Liver (tissue), 3 donors: ENCODE results near the gene PEX6.

ENCODE experiments used
- RAD21 ChIP-seq, 2 donors: IDR thresholded peaks; 2 replicates each; pipeline ENCODE4 v1.6.1; 2016; ENCODE audit warnings: antibody characterized with exemption in 2 of 2, mild to moderate bottlenecking in 2 of 2
- SP1 ChIP-seq: IDR thresholded peaks from 2 replicates; pipeline ENCODE4 v1.6.1; 2018; ENCODE audit warnings: antibody characterized with exemption, mild to moderate bottlenecking
- TF ChIP-seq, protein P1 (sequence below): IDR thresholded peaks from 2 replicates; pipeline ENCODE4 v1.6.1; 2016; ENCODE audit warnings: antibody characterized with exemption, mild to moderate bottlenecking
- TF ChIP-seq, protein P2 (sequence below): fragments of 150-350 bp; IDR thresholded peaks from 2 replicates; pipeline ENCODE4 v1.5.1; 2017; ENCODE audit warnings: improper control_type of control experiment, low read depth, low read length; ENCODE audit not compliant: missing input control
- TF ChIP-seq, protein P3 (sequence below): IDR thresholded peaks from 2 replicates; pipeline ENCODE4 v1.6.1; 2016; ENCODE audit warnings: antibody characterized with exemption
- TF ChIP-seq, protein P4 (sequence below): IDR thresholded peaks from 2 replicates; pipeline ENCODE4 v1.6.1; 2016; ENCODE audit warnings: antibody characterized with exemption
- donor health status: healthy.
- donor health status: healthy.

DNA sequence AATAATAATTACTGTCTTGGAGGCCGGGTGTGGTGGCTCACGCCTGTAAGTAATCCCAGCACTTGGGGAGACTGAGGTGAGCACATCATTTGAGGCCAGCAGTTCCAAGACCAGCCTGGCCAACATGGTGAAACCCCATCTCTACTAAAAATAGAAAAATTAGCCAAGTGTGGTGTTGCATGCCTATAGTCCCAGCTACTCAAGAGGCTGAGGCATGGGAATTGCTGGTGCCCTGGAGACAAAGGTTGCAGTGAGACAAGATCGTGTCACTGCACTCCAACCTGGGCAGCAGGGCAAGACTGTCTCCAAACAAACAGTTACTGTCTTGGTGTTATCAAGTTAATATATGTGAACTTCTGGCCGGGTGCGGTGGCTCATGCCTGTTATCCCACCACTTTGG, 47.4 kb upstream of the PEX6 start:
- TF ChIP-seq, protein P1, sequence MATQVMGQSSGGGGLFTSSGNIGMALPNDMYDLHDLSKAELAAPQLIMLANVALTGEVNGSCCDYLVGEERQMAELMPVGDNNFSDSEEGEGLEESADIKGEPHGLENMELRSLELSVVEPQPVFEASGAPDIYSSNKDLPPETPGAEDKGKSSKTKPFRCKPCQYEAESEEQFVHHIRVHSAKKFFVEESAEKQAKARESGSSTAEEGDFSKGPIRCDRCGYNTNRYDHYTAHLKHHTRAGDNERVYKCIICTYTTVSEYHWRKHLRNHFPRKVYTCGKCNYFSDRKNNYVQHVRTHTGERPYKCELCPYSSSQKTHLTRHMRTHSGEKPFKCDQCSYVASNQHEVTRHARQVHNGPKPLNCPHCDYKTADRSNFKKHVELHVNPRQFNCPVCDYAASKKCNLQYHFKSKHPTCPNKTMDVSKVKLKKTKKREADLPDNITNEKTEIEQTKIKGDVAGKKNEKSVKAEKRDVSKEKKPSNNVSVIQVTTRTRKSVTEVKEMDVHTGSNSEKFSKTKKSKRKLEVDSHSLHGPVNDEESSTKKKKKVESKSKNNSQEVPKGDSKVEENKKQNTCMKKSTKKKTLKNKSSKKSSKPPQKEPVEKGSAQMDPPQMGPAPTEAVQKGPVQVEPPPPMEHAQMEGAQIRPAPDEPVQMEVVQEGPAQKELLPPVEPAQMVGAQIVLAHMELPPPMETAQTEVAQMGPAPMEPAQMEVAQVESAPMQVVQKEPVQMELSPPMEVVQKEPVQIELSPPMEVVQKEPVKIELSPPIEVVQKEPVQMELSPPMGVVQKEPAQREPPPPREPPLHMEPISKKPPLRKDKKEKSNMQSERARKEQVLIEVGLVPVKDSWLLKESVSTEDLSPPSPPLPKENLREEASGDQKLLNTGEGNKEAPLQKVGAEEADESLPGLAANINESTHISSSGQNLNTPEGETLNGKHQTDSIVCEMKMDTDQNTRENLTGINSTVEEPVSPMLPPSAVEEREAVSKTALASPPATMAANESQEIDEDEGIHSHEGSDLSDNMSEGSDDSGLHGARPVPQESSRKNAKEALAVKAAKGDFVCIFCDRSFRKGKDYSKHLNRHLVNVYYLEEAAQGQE: no peak
- TF ChIP-seq RAD21 (IDR thresholded peaks at IDR 0.05) (no peak), SP1 (no peak)
- TF ChIP-seq, protein P2, sequence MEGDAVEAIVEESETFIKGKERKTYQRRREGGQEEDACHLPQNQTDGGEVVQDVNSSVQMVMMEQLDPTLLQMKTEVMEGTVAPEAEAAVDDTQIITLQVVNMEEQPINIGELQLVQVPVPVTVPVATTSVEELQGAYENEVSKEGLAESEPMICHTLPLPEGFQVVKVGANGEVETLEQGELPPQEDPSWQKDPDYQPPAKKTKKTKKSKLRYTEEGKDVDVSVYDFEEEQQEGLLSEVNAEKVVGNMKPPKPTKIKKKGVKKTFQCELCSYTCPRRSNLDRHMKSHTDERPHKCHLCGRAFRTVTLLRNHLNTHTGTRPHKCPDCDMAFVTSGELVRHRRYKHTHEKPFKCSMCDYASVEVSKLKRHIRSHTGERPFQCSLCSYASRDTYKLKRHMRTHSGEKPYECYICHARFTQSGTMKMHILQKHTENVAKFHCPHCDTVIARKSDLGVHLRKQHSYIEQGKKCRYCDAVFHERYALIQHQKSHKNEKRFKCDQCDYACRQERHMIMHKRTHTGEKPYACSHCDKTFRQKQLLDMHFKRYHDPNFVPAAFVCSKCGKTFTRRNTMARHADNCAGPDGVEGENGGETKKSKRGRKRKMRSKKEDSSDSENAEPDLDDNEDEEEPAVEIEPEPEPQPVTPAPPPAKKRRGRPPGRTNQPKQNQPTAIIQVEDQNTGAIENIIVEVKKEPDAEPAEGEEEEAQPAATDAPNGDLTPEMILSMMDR: no peak
- TF ChIP-seq, protein P3, sequence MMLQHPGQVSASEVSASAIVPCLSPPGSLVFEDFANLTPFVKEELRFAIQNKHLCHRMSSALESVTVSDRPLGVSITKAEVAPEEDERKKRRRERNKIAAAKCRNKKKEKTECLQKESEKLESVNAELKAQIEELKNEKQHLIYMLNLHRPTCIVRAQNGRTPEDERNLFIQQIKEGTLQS: no peak
- TF ChIP-seq, protein P4, sequence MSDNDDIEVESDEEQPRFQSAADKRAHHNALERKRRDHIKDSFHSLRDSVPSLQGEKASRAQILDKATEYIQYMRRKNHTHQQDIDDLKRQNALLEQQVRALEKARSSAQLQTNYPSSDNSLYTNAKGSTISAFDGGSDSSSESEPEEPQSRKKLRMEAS: no peak
